PC-9 (cell line): ENCODE data around the gene TDRD6. TPM values are rescaled to one million over a fixed set of nuclear protein-coding genes. Genes with fewer than 3 reads are reported as not detected.

ENCODE experiments used
- BruUV-seq: library from RNA; stranded (reverse); fragments of 400-500 nt; replicated peaks from 2 replicates; lab custom pipeline; 2021; lab: Mats Ljungman, UMichigan
- CTCF ChIA-PET: fragments of 300-600 bp; sonication (Branson Sonifier 250); formaldehyde crosslinking; loops from one replicate; lab custom pipeline; 2022; ENCODE audit warnings: antibody characterized with exemption; lab: Charles Lee
- POLR2A ChIA-PET: fragments of 300-600 bp; sonication (Branson Sonifier 250); formaldehyde crosslinking; loops from one replicate; lab custom pipeline; 2022; ENCODE audit warnings: antibody characterized with exemption; ENCODE audit not compliant: unreplicated experiment; lab: Charles Lee
- DNase-seq, 2 experiments: peaks; one replicate each; pipeline versions ENCODE4 v3.0.0 to v3.0.0-alpha.2; 2015 to 2022; ENCODE audit warnings: mixed read lengths in 1 of 2
- H2AFZ ChIP-seq: fragments of 200-600 bp; sonication (generic); 2 replicates; pipeline ENCODE4 v1.8.1; 2017; ENCODE audit warnings: antibody characterized with exemption
- H3F3A ChIP-seq: fragments of 200-600 bp; sonication (generic); 2 replicates; pipeline ENCODE4 v1.8.1; 2017; ENCODE audit warnings: antibody characterized with exemption, mild to moderate bottlenecking, low read depth; ENCODE audit not compliant: insufficient read depth
- H3K27ac ChIP-seq: fragments of 200-600 bp; sonication (generic); 2 replicates; pipeline ENCODE4 v1.6.1; 2016; ENCODE audit warnings: mixed run types
- H3K27me3 ChIP-seq: fragments of 200-600 bp; sonication (generic); 2 replicates; pipeline ENCODE4 v1.6.1; 2016; ENCODE audit warnings: low read depth, mixed run types; ENCODE audit not compliant: insufficient read depth
- H3K36me3 ChIP-seq: fragments of 200-600 bp; sonication (generic); 2 replicates; pipeline ENCODE4 v1.6.1; 2016; ENCODE audit warnings: low read depth, mixed run types
- H3K4me1 ChIP-seq: fragments of 200-600 bp; sonication (generic); replicated peaks from 2 replicates; pipeline ENCODE4 v1.6.1; 2016; ENCODE audit warnings: mixed run types; ENCODE audit not compliant: insufficient read depth
- H3K4me2 ChIP-seq: fragments of 200-600 bp; sonication (generic); 2 replicates; pipeline ENCODE4 v1.6.1; 2017; ENCODE audit warnings: mixed run types
- H3K4me3 ChIP-seq: fragments of 200-600 bp; sonication (generic); 2 replicates; pipeline ENCODE4 v1.6.1; 2016; ENCODE audit warnings: mixed run types
- H3K79me2 ChIP-seq: fragments of 200-600 bp; sonication (generic); 2 replicates; pipeline ENCODE4 v1.6.1; 2017; ENCODE audit warnings: low read depth, mixed run types
- H3K9me2 ChIP-seq: fragments of 200-600 bp; sonication (generic); 2 replicates; pipeline ENCODE4 v1.8.1; 2017; ENCODE audit warnings: mild to moderate bottlenecking; ENCODE audit not compliant: insufficient read depth
- H3K9me3 ChIP-seq: fragments of 200-600 bp; sonication (generic); 2 replicates; pipeline ENCODE4 v1.8.1; 2016; ENCODE audit warnings: low read depth; ENCODE audit not compliant: insufficient read depth
- H4K20me1 ChIP-seq: fragments of 200-600 bp; sonication (generic); 2 replicates; pipeline ENCODE4 v1.8.1; 2017; ENCODE audit not compliant: insufficient read depth
- CTCF ChIP-seq: fragments of 200-600 bp; sonication (generic); conservative IDR thresholded peaks from 2 replicates; pipeline ENCODE4 v1.6.1; 2017; ENCODE audit warnings: mixed run types, antibody characterized with exemption, mild to moderate bottlenecking, moderate library complexity
- EZH2 ChIP-seq: fragments of 200-600 bp; sonication (generic); IDR thresholded peaks from 2 replicates; pipeline ENCODE4 v1.8.0; 2017; ENCODE audit warnings: antibody characterized with exemption, low read depth
- intact Hi-C: fragments of 100-400 bp; cut with micrococcal nuclease; formaldehyde crosslinking; loops from one replicate; pipeline ENCODE4 v1.10.0; 2022; ENCODE audit not compliant: unreplicated experiment
- total RNA-seq: library from RNA; stranded (reverse); gene quantifications from 2 replicates; pipeline ENCODE4 v1.2.3, GENCODE V29; 2021

TDRD6 gene
- total RNA-seq, 1 experiment from 2014 or later: 0.57 TPM

- intact Hi-C loops: loop anchor here (10.0 kb wide), 1 partner anchor 596 kb away; no protein-coding TSS in a partner anchor
- no peaks in the 10 kb centered on the region for H4K20me1 ChIP-seq
- peak; percentile 8 to 74 for DNase-seq
- ChIA-PET POLR2A (no interaction called here), CTCF (no interaction called here)
- no peak overlapping the region for H2AFZ ChIP-seq
- no peaks in the 10 kb centered on the region for H3K79me2 ChIP-seq
- H3K27me3 ChIP-seq: no peaks in the 10 kb centered on the region
- no peaks in the 10 kb centered on the region for H3K36me3 ChIP-seq
- H3K27ac ChIP-seq: no peak overlapping the region
- no peak overlapping the region for H3K4me3 ChIP-seq
- no peaks in the 10 kb centered on the region for H3K9me2 ChIP-seq
- no TSS peak for BruUV-seq
- no peak overlapping the region for H3K4me2 ChIP-seq
- no peaks in the 10 kb centered on the region for H3K4me1 ChIP-seq
- no peaks in the 10 kb centered on the region for H3F3A ChIP-seq
- no peak for TF ChIP-seq EZH2
- 0 out of 2 replicates have a peak, but pooled peaks cover 3% of the 10 kb centered on the region for H3K9me3 ChIP-seq
These were observed 31.4 kb downstream of the TDRD6 start for GRCh38 chr6:46719099-46719498.

GRCh38 chr6:46720401-46720800 lies 32.7 kb downstream of the TDRD6 start:
- H2AFZ ChIP-seq: no peak overlapping the region
- H3K36me3 ChIP-seq: no peaks in the 10 kb centered on the region
- no peaks in the 10 kb centered on the region for H3F3A ChIP-seq
- DNase-seq: no peak
- H3K79me2 ChIP-seq: no peaks in the 10 kb centered on the region
- ChIA-PET CTCF (no interaction called here), POLR2A (no interaction called here)
- no TSS peak for BruUV-seq
- no peaks in the 10 kb centered on the region for H3K27me3 ChIP-seq
- H3K4me1 ChIP-seq: no peaks in the 10 kb centered on the region
- no peak overlapping the region for H3K27ac ChIP-seq
- intact Hi-C loops: no loop called here
- H3K9me2 ChIP-seq: no peaks in the 10 kb centered on the region
- H3K4me2 ChIP-seq: no peak overlapping the region
- no peak for TF ChIP-seq EZH2
- no peak for TF ChIP-seq CTCF
- H3K9me3 ChIP-seq: 0 out of 2 replicates have a peak, but pooled peaks cover 3% of the 10 kb centered on the region
- H3K4me3 ChIP-seq: no peak overlapping the region
- H4K20me1 ChIP-seq: no peaks in the 10 kb centered on the region

- Histone ChIP-seq H3K27ac (no peak overlapping the region), H3K27me3 (no peaks in the 10 kb centered on the region), H3K4me2 (no peak overlapping the region), H3K36me3 (no peaks in the 10 kb centered on the region), H3K9me3 (no peaks in the 10 kb centered on the region), H3K9me2 (no peaks in the 10 kb centered on the region), H2AFZ (no peak overlapping the region), H3K4me1 (peaks cover 12% of the 10 kb centered on the region), H4K20me1 (no peaks in the 10 kb centered on the region), H3K79me2 (no peaks in the 10 kb centered on the region), H3K4me3 (no peak overlapping the region), H3F3A (peaks cover 14% of the 10 kb centered on the region; the same call in 1 of the 2 replicates)
- ChIA-PET POLR2A (no interaction called here), CTCF (no interaction called here)
- intact Hi-C loops: no loop called here
- no peak for DNase-seq
- no peak for TF ChIP-seq CTCF
- no TSS peak for BruUV-seq
These were observed 42.2 kb downstream of the TDRD6 start for GRCh38 chr6:46729787-46730326.
